ENCODE measurements around the gene MRPS2. TPM values are rescaled to one million over a fixed set of nuclear protein-coding genes. Genes with fewer than 3 reads are reported as not detected.

Gene MRPS2
- total and polyA plus RNA-seq, 10 of the 15 experiments (the other 5 are each of a cell fraction or from before 2014, with no cell fraction given): 3.3 to 103 (median 69.5) TPM

- no peak for TF ChIP-seq KLF5 (IDR thresholded peaks at IDR 0.05; ENCODE audit: partially characterized antibody)
- TF ChIP-seq, protein P1, sequence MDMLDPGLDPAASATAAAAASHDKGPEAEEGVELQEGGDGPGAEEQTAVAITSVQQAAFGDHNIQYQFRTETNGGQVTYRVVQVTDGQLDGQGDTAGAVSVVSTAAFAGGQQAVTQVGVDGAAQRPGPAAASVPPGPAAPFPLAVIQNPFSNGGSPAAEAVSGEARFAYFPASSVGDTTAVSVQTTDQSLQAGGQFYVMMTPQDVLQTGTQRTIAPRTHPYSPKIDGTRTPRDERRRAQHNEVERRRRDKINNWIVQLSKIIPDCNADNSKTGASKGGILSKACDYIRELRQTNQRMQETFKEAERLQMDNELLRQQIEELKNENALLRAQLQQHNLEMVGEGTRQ (IDR thresholded peaks at IDR 0.05; ENCODE audit: borderline replicate concordance, low read depth, low read length): no peak
- peak; percentile 35; the same call in 1 of the 2 replicates for TF ChIP-seq CREB1 (IDR thresholded peaks at IDR 0.05; ENCODE audit: low read depth)
- peak; percentile 18; the same call in 1 of the 2 replicates for TF ChIP-seq SMC3 (IDR thresholded peaks at IDR 0.05; ENCODE audit: borderline replicate concordance, low read length)
- TF ChIP-seq PAX8 (IDR thresholded peaks at IDR 0.05): no peak
- TF ChIP-seq MAX (IDR thresholded peaks at IDR 0.05; ENCODE audit: low read depth, low read length): no peak
- no peak for TF ChIP-seq NRF1 (conservative IDR thresholded peaks at IDR 0.05; ENCODE audit: low read depth, low read length)
- no peak for TF ChIP-seq FOXK2 (IDR thresholded peaks at IDR 0.05)
- no peak for TF ChIP-seq IRF4 (IDR thresholded peaks at IDR 0.05; ENCODE audit: low read depth, low read length)
- TF ChIP-seq SIX5 (IDR thresholded peaks at IDR 0.05; ENCODE audit: low read depth, low read length, severe bottlenecking): no peak
- no peak for TF ChIP-seq ZNF622 (IDR thresholded peaks at IDR 0.05)
- no peak for TF ChIP-seq STAT1 (conservative IDR thresholded peaks at IDR 0.05)
- TF ChIP-seq ZNF687 (IDR thresholded peaks at IDR 0.05): no peak
- no peak for TF ChIP-seq BACH1 (IDR thresholded peaks at IDR 0.05; ENCODE audit: borderline replicate concordance)
- TF ChIP-seq, protein P2, sequence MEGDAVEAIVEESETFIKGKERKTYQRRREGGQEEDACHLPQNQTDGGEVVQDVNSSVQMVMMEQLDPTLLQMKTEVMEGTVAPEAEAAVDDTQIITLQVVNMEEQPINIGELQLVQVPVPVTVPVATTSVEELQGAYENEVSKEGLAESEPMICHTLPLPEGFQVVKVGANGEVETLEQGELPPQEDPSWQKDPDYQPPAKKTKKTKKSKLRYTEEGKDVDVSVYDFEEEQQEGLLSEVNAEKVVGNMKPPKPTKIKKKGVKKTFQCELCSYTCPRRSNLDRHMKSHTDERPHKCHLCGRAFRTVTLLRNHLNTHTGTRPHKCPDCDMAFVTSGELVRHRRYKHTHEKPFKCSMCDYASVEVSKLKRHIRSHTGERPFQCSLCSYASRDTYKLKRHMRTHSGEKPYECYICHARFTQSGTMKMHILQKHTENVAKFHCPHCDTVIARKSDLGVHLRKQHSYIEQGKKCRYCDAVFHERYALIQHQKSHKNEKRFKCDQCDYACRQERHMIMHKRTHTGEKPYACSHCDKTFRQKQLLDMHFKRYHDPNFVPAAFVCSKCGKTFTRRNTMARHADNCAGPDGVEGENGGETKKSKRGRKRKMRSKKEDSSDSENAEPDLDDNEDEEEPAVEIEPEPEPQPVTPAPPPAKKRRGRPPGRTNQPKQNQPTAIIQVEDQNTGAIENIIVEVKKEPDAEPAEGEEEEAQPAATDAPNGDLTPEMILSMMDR (IDR thresholded peaks at IDR 0.05 in 2 of 3, conservative IDR thresholded peaks at IDR 0.05 in 1 of 3; ENCODE audit: control insufficient read depth in 2 of 3, extremely low read depth in 1 of 3, insufficient read depth in 1 of 3, low read depth in 3 of 3, low read length in 3 of 3): peak; percentile 71 to 90 (median 80)
- 0 out of 2 replicates have a peak, but pooled peaks have one; percentile 10 for TF ChIP-seq NR2F1 (conservative IDR thresholded peaks at IDR 0.05)
- 0 out of 2 replicates have a peak, but pooled peaks have one; percentile 16 for TF ChIP-seq HDGF (IDR thresholded peaks at IDR 0.05)
- no peak for TF ChIP-seq IKZF2 (IDR thresholded peaks at IDR 0.05)
- no peak for TF ChIP-seq RCOR1 (conservative IDR thresholded peaks at IDR 0.05; ENCODE audit: low read depth, low read length)
- TF ChIP-seq CREM (IDR thresholded peaks at IDR 0.05; ENCODE audit: low read depth): peak; percentile 22; the same call in 1 of the 2 replicates
- peak; percentile 65 for TF ChIP-seq POLR2A (IDR thresholded peaks at IDR 0.05; ENCODE audit: low read depth, low read length)
- TF ChIP-seq SP1 (IDR thresholded peaks at IDR 0.05; ENCODE audit: low read depth, low read length): no peak
- TF ChIP-seq MYB (IDR thresholded peaks at IDR 0.05; ENCODE audit: borderline replicate concordance, low read depth, low read length): no peak
Measured at GRCh38 chr9:135504262-135505243, 4.1 kb downstream of the MRPS2 start (continued).

Measured in GM12878 (cell line).